ENCODE results near the gene PRR29.
A peak's percentile ranks its signal among the peaks of the same experiment; 100 is the strongest.
"Not testable (repeated sequence)": the region's sequence is repeated elsewhere in the genome, so short reads cannot be mapped to it uniquely, and the experiment has no call there.

The PRR29 gene

DNA sequence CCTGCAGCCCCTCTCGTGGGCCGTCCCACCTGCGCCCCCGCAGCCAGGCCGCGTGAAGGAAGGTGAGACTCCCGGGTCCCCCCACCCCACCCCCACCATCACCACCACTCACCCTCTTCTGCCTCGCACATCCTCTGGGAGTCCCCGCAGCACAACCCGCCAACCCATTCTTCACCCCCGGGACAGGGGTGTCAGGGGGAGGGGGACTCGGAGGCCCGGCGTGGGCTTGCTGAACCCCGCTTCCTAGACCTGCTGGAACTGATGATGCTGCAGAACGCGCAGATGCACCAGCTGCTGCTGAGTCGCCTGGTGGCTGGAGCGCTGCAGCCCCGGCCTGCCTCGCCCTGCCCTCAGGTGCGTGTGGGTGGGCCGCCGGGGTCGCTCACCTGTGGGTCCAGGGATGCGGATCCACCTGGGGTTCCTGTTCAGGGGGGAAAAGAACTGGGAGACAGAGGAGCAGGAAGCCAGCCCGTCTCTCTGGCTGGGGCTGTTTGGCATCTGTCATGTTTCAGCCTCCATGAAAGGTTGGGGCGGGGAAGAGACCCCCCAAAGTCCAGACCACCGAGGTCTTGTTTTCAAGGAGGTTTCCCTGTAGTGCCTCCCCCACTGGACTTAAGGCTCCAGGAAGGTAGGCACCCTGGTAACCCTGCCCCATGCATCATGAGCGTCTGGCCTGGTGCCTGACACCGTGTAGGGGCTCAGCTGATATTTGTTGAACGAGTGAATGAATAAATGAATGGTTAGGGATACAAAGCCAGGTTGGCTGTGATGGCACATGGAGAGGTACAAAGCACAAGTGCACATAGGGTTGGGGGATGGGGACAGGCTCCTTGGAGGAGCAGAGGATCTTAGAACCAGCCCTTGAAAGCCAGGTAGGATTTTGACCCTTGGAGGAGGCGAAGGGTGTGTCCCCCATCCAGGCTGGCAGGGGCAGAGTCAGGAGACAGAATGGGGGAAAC is 849 bp downstream of the PRR29 start:
- DNase-seq, result peak; percentile 28

DNA sequence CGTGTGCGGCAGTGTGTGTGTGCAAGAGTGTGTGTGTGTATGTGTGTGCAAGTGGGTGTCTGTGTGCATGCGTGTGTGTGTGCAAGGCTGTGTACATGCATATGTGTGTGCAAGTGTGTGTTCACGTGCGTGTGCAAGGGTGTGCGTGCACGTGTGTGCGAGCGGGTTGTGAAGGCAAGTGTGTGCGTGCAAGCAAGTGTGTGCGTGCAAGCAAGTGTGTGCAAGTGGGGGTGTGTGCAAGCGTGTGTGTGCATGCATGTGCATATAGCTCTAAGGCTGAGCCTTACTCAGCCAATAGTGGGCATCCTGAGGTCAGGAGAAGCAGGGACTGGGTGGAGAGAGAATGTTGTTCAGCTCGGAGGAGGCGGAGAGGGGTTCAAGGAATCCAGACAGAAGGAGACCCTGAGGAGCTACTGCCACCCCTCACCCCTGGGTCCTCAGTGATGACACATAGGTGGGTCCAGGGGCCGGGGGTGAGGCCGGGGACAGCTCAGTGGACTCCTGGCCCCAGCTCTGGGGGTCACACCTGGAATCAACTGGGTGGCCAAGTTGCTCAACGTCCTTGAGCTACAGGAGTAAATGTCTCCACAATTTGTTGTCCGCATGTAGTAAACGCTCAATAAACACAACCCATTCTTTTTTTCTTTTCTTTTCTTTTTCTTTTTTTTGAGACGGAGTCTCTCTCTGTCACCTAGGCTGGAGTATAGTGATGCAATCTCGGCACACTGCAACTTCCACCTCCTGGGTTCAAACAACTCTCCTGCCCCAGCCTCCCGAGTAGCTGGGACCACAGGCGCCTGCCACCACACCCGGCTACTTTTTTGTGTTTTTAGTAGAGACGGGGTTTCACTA is 1.8 kb downstream of the PRR29 start:
- DNase-seq, result no peak

DNA sequence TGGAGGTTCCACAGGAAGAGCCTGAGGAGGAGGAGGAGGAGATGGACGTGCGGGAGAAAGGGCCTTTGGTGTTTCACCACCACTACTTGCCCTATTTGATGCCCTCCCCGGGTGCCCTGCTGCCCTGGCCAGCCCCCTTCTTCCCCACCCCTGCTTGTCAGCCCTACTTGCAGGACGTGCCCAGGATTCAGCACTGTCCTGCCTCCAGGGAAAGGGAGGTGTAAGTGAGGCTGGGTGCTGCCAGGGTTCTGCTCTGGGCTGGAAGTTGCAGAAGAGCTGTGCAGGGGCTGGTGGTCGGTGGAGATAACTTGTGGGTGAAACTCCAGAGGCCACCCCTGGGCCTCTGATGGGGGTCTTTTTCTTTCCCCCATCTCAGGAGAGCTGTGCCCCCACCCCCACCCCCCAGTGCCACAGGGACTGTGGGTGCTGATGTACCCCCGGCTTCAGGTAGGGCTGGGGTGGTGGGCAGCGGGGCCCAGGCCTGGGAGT is 3.0 kb downstream of the PRR29 start:
- no peak for DNase-seq

DNA sequence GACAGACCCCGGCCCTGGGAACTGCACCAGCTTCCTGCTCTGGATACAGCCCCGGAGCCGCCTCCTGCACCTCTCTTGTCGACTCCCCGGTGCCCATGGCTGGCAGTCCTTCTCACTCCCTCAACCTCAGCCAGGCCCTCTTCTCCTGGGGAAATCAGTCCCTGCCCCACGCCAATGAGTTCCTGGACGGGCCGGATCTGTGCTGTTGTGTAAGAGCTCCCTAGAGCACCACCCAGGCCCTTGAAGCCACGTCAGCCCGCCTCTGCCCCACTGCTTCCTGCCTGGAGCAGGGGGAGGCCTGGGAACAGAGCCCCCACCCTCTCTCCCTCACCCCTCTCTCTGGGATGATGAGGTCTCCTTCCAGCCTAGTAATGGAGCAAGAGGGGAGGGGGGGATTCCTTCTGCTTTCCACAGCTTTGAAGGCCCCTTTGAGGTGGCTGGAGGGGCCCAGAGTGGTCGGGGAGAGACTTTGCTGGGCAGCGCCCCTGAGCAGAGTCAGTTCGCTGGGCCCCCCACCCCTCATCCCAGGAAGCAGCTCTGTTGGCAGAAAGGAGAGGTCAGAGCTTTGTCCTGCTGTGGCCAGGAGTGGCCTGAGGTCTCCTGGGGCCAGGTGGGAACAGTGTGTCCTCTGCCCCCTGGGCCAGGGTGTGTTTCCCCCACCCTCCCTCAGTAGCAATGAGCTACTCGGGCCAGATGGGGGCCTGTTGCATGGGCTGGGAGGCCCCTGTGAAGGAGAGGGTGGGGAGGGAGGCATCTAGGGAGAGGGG is 3.8 kb downstream of the PRR29 start:
- no peak for DNase-seq

DNA sequence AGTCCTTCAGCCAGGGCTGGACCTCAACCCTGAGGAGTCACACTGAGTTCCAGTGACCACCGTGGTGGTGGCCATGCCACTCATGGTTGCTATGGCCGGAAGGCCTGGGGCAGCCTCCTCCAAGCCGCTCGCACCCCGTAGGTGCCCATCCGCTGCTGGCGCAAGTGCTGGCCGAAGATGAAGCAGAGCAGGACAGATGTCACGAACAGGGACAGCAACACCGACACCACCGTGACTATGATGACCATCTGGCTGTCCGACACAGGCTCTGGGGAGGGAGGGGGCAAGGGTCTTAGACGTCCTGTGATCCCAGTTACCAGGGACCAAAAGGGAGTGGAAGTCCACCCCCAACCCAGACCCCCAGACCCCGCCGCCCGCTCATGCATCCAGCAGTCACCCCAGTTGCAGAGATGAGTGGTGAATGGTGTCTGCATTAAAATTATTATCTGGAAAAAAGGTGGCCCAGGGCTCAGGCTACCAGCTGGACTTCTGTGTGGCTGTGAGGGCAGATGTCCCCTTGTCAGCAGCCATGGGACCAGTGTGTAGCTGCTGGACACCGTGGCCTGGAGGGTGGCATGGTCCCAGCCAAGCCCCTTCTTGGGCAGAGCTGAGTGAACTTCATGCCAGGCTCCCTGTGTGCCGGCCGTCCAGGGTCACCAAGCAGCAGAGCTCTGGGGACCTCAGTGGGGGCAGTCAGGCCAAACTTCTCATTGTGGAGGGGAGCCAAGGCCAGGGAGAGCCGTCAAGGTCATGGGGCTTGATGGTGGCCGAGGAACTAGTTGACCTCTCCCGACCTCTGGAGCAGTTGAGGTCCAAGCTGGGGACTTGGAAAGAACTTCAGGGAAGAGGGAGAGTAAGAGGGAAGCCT is 4.7 kb downstream of the PRR29 start:
- DNase-seq, result no peak

DNA sequence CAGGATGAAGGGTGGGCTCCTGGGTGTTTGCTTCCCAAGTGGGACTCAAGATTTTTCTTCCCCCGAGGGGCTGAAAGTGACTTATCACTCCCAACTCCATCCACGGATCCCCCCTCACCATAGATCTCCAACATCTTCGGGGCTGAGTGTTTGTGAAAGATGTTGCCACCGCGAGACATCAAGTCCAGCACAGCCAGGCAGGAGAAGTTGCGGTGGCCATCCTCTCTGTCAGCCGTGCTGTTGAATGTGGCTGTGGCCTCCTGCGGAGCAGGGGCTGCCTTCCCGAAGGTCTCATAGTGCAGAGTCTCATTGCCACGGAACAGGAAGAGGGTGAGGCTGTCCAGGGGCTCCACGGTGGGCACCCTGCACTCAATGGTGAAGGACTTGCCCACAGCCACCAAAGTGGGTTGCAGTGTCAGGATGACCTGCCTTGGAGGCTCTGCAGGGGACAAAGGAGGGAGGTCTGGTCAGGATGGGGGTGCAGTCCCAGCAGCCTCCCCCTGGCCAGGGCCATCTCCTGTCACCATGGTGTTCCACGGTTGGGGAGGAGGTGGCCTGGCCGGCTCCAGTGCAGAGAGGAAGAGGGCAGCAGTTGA is 5.5 kb downstream of the PRR29 start:
- no peak for DNase-seq

DNA sequence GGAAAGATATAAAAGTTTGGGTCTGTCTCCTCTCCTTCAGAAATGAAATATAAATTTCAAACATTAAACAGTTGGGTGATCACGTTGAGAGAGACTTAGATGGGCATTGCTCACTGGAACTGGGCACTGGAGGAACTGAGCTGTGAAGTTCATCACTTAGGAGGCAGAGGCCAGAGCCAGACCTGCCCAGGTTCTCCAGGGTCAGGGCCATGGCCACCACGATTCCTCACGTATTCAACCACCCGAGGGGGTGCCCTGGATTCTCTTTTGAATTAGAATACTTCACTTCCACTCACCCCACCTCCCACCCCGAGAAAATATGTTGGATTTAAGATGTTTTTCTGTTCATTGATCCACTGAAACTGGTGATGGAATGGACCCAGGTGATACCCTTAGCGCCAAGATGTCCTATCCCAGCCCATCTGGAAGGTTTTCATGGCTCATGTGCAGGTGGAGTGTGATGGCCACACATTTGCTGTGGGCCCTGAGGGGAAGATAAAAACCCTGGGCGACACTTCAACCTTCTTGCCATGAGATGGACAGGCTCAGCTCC is 6.1 kb downstream of the PRR29 start:
- DNase-seq, result no peak

DNA sequence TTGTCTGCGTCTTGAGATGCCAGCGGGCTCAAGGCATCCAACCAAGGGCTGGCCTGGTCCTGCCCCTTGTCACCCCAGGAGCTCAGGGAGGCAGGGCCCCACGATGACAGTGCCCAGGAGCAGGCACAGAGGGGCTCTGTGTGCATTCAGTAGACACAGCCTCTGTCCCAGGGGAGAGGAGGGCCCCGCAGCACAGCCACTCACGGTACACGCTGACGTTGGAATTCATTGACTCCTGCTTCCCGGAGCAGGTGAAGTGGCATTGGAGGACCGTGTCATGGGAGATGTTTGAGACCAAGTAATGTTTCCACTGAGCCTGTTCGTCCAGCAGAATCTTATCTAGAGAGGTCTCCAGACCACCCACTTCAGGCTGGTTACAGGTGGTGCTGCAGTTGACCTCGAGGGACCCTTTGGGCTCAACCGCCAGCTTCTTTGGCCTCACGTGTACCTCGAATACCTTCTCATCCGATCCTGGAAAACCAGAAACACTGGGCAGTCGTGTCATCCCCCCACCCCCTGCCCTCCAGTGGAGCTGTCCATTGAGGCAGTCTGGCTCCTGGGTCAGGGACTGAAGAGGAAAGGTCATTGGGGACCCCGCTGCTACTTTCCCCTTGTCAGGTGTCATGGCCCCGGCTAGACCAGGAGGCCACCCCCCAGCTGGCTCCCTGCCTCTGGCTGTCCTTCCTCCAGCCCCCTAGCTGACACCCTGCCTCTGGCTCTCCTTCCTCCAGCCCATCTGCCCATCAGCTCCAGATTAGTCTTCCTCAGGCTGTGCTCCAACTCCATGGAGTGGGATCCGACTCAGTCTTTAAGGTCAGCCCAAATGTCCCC is 7.0 kb downstream of the PRR29 start:
- no peak for DNase-seq

DNA sequence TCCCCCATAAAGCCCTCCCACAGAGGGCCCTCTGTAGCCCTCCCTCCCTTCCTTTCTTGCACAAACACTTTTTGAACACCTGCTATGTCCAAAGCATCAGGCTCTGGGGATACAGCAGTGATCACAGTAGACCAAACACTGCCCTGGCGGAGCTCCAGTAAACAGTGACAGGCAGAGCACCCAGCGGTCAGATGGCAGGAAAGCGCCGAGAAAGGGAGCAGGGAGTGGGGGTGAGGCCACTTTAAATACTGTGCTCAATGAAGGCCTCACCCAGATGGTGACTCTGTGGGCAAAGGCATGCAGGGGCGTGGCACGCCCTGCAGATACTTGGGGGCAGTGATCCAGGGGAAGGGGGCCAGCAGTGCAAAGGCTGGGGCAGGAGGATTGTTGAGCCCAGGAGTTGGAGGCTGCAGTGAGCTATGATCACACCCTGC is 7.6 kb downstream of the PRR29 start:
- DNase-seq, result no peak

DNA sequence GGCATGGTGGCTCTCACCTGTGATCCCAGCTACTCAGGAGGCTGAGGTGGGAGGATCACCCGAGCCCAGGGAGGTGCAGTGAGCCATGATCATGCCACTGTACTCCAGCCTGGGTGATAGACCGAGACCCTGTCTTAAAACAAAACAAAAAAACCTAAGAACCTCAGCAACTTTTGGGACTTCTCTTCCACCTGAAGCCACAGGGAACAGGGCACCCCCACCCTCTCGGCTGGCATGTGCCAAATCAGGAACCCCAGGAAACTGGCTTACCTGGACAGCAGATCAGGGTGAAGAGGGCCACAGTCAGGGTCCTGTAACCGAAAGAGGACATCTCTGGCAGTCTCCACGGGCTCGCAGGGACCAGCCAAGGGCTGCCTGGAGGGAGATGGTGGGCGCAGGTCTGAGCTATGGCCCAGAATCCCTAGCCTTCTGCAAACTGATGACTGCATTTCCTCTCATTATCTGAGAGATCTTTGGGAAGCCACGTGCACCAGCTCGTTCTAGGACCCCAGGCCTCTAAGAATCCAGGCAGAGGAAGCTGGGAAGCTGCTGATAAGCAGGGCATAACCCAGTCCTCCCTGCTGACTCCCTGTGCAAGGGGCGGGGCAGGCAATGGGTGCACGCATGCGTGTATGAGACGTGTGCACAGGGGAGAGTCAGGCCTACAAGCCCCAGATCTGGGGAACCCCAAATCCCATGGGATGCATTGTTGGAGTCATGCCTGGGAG is 8.4 kb downstream of the PRR29 start:
- DNase-seq, result no peak

DNA sequence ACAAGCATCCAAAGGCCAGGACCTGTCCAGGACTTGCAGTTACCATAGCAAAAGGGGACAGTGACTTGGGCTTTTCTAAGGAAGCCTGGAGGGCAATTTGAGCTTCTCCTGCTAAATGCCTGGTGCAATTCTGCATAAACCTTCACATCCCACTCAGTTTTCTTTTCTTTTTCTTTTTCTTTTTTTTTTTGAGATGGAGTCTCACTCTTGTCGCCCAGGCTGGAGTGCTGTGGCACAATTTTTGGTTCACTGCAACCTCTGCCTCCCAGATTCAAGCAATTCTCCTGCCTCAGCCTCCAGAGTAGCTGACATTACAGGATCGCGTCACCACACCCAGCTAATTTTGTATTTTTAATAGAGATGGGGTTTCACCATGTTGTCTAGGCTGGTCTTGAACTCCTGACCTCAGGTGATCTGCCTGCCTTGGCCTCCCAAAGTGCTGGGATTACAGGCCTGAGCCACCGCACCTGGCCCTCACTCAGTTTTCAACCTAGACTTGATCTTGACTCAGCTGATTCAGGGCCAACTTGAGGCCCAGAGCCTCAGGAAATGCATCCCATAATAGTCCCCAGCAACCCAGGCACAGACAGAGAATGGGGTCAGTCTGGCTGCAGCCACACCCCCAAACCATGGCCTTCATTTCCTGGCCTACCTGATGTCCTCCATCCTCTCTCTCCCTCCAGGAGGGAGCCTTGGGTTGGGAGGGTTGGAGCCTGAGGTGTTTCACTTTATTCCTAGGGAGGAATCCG is 9.1 kb downstream of the PRR29 start:
- DNase-seq, result not testable (repeated sequence)

DNA sequence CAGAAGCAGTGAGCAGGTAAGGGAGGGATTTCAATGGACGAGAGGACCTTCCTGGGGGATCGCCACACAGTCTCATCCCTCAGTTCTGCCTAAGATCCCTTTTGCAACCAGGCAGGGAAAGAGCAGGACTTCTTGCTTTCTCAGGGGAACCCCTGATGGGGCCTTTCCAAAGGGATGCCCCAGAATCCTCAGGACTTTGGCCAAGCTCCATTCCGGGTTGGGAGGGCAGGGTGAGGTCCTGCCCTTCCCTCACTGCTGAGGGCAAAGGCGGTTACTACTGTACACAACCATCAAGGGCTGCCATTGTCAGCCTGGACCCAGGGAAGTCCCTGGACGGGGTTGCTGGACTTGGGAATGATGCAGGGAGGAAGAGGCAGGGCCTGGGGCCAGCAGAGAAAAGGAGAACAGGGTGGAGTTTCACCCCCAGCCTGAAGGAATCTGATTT is 9.7 kb downstream of the PRR29 start:
- DNase-seq, result no peak

DNA sequence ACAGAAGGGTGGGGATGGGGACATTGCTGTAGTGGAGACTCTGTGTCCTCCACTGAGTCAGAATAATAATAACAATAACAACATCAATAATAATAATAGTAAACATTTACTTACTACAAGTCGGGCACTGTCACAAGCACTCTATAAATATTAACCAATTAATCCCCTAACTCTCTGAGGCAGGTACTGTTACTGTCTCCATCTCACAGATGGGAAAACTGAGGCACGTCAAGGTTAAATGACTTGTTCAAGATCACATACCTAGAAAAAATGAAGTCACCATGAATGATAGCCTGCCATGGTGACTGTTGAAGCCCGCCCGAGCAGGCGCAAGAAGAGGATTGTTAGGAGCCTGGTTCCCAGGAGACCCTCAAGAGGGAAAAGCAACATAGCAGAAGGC is 10.2 kb downstream of the PRR29 start:
- DNase-seq, result no peak

DNA sequence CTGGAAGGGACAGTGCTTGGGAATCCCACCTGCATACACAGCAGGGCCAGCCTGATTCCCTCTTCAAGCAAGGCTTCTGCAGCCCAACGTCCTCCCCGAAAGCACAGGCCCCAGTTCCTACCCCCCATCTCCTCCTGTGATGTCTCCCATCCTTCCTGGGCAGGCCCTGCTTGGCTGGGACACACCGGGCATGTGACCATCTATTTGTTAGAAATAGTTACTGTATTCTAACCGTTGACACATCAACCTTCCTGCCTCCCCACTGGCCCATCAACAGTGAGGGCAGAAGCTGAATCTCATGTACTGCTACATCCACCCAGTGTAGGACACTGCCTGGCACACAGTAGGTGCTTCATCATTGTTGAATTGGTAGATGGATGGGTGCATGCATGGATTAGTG is 10.7 kb downstream of the PRR29 start:
- DNase-seq, result no peak

DNA sequence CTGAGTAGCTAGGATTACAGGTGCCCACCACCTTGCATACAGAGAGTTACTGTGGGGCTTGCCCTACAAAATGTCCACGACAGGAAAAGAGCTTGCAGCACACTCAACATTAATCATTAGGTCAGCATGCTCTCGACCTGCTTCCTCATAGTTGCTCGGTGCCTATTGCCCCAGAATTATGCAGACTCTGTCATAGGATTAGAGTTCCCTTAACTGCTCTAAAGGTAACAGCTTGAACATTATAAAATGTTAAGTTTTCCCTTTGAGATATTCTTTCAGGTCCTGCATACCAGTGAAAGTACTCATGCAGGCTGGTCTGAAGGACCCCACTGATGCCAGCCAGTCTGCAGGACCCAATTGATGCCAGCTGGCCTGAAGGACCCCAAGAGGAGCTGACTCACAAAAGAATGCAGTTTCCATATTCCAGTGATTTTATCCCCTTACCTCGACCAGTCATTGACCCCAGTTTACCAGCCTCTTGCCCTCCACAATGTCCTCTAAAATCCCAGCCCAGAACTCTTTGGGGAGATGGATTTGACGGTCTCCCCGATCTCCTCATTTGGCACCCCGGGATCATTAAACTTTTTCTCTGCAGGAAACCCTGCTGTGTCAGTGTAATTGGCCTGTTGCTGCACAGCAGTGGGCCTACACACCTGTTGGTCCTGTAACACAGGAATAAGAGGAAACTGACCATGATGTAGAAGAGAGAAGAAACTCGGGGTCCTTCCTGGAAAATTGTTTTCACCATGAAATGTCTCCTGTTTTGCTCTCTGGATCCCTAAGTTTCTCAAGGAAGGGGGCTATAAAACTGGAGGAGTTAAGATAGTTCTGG is 11.6 kb downstream of the PRR29 start:
- no peak for DNase-seq

DNA sequence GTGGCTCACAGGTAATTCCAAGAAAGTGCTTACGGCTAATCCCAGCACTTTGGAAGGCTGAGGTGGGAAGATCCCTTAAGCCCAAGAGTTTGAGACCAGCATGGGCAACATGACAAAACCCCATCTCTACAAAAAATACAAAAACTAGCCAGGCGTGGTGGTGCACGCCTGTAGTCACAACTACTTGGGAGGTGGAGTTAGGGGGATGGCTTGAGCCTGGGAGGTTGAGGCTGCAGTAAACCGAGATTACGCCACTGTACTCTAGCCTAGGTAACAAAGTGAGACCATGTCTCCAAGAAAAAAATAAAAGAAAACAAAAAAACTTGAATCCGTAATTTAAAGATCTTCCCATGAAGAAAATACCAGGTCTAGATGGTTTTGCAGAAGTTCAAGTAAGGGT is 17.3 kb downstream of the PRR29 start:
- no peak for DNase-seq

DNA sequence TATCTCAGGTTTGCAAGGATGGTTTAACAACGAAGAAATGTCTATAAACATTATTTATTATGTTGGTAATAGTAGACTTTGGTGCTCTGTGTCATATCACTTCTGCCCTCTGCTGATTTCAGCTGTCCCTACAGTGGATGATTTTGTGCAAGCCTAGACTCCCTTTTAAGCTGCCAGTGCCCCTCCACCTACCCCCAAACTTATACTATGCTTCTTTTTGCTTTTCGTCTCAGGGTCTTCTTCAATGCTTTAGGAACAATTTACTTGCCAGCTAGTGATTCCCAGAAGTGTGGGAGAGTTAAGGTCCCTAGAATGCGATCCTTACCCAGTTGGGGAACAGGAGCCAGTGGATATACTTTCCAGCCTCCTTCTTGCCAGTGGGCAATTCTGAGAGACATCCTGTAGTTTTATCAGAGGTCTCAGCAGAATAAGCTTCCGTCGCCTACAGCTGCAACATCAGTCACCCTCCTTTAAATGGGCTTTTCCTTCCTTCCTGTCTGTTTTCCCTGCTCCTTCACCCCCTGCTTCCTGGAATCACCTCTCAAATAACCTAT is 18.2 kb downstream of the PRR29 start:
- DNase-seq, result no peak

Data from CD4-positive, alpha-beta T cell treated with Interleukin-6 for 4 hours (primary cell).